GM10266 (cell line): ENCODE data around the gene TAPBP.
"Not testable (repeated sequence)": the region's sequence is repeated elsewhere in the genome, so short reads cannot be mapped to it uniquely, and the experiment has no call there.

ENCODE experiments used
- DNase-seq: peaks from one replicate; pipeline ENCODE4 v3.0.0; 2012; ENCODE audit errors: extremely low spot score
- CTCF ChIP-seq: IDR thresholded peaks from 2 replicates; pipeline ENCODE4 v1.5.1; 2012; ENCODE audit warnings: mild to moderate bottlenecking, low read depth; ENCODE audit not compliant: control insufficient read depth, insufficient read depth; ENCODE audit errors: missing control alignments

The TAPBP gene

DNA sequence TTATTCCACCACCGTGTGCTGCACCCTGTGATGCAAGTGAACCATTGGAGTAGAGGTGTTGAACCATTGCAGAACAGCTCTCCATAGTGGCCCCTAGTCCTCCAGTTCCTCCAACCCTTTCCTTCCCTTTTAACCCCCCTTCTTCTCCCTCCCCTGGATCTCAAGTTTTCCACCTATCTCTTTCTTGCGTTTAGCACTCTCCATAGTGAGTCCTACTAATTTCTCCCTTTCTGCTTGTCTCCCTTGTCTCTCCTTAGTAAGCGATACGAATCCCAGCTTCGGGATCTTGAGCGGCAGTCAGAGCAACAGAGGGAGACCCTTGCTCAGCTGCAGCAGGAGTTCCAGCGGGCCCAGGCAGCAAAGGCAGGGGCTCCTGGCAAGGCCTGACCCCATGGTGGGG lies 23.4 kb downstream of the TAPBP start:
- no peak for TF ChIP-seq CTCF
- DNase-seq, result no peak

DNA sequence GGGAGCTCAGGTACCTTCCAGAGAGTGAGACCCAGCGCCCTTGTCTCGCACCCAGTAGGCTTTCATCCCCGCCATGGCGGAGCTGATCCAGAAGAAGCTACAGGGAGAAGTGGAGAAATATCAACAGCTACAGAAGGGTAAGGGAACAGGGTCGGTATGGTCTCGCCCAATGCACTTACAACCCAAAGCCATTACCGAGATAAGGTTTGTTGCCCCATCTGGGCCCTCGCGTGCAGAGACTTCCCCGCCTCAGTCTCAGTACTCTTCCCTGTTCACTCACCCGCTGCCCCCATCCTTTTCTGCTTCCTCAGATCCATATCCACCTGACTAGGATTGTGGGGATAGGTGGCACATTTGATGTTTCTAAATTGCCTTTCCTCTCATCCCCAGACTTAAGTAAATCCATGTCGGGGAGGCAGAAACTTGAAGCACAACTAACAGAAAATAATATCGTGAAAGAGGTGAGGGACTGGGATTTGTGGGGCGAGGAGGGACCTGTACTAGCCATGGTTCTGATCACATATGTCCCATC lies 24.0 kb downstream of the TAPBP start:
- DNase-seq, result no peak
- TF ChIP-seq CTCF, result no peak

DNA sequence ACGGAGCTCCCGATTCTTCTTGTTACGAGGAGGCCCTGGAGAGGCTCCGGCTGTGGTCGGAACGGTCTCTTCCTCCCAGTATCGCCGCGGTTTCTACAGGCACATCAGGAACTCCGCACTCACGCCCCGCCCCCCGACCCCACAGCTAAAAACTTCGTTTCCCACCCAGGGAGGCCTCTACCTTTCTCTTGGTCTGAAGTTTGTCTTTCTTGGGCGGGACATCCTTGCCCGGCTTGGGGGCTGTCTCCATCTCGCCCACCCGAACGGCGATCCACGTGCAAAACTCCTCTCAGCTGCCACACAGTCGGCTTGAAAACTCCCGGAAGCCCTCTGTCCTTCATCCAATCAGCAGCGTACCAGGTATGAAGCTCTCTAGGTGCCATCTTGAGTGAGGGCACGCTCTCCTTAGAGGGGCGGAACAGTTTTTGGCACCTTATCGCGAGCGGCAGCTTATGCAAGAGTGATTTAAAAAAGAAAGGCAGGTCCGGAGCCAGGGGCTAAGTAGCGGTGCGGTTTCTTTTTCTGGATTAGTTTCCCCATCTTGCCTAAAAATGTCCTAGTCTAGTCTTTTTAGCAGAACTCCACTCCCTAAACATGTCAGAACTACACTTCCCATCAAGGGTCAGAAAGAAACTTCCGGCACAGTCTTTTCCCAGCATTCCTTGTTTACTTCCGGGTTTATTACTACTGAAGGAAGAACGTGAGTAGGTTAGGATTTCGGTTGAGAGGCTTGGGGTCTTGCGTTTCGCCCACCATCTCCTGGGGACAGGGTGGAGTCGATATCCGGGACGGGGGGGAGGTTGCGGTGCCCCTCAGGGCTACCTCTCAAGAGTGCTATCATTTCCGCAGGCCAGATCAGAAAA lies 24.7 kb downstream of the TAPBP start, which contains the start of the genes PFDN6 and WDR46:
Gene PFDN6, plus strand, starts transcription at position 681 of the 863 bp plus-strand sequence. CDS start 256 bp downstream, outside the sequence.
Gene WDR46, minus strand, starts transcription at position 319 of the 863 bp plus-strand sequence. Its CDS starts 69 bp downstream, at position 250.
- no peak for TF ChIP-seq CTCF
- DNase-seq, result peak; percentile 91

- TF ChIP-seq CTCF, result no peak
- DNase-seq, result no peak
Measured at GRCh38 chr6:33288141-33288920, 25.5 kb downstream of the TAPBP start.

GRCh38 chr6:33286946-33287914 lies 26.6 kb downstream of the TAPBP start:
- no peak for TF ChIP-seq CTCF
- no peak for DNase-seq

DNA sequence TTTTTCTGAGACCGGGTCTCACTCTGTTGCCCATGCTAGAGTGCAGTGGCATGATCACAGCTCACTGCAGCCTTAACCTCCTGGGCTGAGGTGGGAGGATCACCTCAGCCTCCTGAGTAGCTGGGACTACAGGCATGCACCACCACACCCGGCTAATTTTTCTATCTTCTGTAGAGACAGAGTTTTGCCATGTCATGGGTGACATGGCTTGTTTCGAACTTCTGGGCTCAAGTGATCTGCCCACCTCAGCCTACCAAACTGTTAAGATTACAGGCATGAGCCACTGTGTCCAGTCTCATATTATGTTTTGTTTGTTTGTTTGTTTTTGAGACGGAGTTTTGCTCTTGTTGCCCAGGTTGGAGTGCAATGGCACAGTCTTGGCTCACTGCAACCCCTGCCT lies 28.7 kb downstream of the TAPBP start:
- DNase-seq, result not testable (repeated sequence)

- DNase-seq, result no peak
- no peak for TF ChIP-seq CTCF
Measured at GRCh38 chr6:33280539-33280938, 33.3 kb downstream of the TAPBP start.
